ENCODE data around the gene DNAH7. TPM values are rescaled to one million over a fixed set of nuclear protein-coding genes. Genes with fewer than 3 reads are reported as not detected.

The DNAH7 gene
- total and polyA plus RNA-seq, 9 of the 15 experiments (the other 6 are each of a cell fraction or from before 2014, with no cell fraction given) = 0.03 to 0.42 (median 0.18) TPM

DNA sequence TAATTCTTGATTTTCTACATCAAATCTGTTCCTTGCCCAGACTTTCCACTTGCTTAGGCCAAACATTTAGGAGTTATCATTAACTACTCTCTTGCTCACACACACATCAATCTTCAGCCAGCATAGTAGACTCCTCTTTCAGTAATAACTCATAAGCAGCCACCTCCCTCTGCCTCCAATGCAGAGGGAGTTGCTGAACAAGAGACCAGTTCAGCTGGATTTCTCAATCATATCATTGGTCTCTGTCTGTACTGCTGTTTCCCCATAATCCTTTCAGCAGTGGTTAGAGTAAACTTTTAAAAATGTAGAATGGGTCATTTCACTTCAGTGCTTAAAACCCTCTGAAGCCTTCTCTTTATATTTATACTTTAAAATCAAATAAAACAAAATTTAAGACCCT, 298.7 kb downstream of the DNAH7 start:
- Histone ChIP-seq H3K27ac (ENCODE audit: extremely low read depth, low read depth, low read length) (no peak overlapping the region), H3K4me1 (replicated peaks in 1 of 2; ENCODE audit: control insufficient read depth in 2 of 2, insufficient read depth in 2 of 2, low read length in 2 of 2) (no peaks in the 10 kb centered on the region), H3K9me3 (replicated peaks; ENCODE audit: control insufficient read depth, insufficient read depth, low read depth, low read length) (no peaks in the 10 kb centered on the region), H4K20me1 (replicated peaks; ENCODE audit: control insufficient read depth, insufficient read depth, low read length) (no peaks in the 10 kb centered on the region), H3K9me1 (ENCODE audit: control insufficient read depth, insufficient read depth, low read length) (no peaks in the 10 kb centered on the region), H3K9ac (ENCODE audit: insufficient read depth in 1 of 2, low read depth in 2 of 2, low read length in 2 of 2) (no peak overlapping the region), H3K4me2 (ENCODE audit: insufficient read depth, low read length) (no peak overlapping the region), H2AFZ (ENCODE audit: low read depth, low read length) (peak overlapping the region; percentile 51; the same call in 1 of the 2 replicates), H3K36me3 (ENCODE audit: control insufficient read depth, insufficient read depth, low read length) (no peaks in the 10 kb centered on the region), H3K4me3 (no peak overlapping the region), H3K79me2 (ENCODE audit: control insufficient read depth, insufficient read depth, low read length) (no peaks in the 10 kb centered on the region), H3K27me3 (ENCODE audit: control insufficient read depth in 2 of 2, insufficient read depth in 2 of 2, low read length in 2 of 2) (no peaks in the 10 kb centered on the region)
- ChIA-PET CTCF (ENCODE audit: low intra/inter-chr PET ratio) (no interaction called here), POLR2A (no interaction called here)
- TF ChIP-seq NCOA6 (IDR thresholded peaks at IDR 0.05) = no peak
- no peak for TF ChIP-seq ZNF232 (CRISPR knock-in tag; IDR thresholded peaks at IDR 0.05)
- TF ChIP-seq MEIS2 (IDR thresholded peaks at IDR 0.05; ENCODE audit: partially characterized antibody) = no peak
- TF ChIP-seq HNRNPH1 (optimal IDR thresholded peaks at IDR 0.05; ENCODE audit: low read depth, low read length) = no peak
- no peak for TF ChIP-seq SUPT5H (IDR thresholded peaks at IDR 0.05)
- TF ChIP-seq, protein P1, sequence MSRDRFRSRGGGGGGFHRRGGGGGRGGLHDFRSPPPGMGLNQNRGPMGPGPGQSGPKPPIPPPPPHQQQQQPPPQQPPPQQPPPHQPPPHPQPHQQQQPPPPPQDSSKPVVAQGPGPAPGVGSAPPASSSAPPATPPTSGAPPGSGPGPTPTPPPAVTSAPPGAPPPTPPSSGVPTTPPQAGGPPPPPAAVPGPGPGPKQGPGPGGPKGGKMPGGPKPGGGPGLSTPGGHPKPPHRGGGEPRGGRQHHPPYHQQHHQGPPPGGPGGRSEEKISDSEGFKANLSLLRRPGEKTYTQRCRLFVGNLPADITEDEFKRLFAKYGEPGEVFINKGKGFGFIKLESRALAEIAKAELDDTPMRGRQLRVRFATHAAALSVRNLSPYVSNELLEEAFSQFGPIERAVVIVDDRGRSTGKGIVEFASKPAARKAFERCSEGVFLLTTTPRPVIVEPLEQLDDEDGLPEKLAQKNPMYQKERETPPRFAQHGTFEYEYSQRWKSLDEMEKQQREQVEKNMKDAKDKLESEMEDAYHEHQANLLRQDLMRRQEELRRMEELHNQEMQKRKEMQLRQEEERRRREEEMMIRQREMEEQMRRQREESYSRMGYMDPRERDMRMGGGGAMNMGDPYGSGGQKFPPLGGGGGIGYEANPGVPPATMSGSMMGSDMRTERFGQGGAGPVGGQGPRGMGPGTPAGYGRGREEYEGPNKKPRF (IDR thresholded peaks at IDR 0.05; ENCODE audit: low read depth, low read length) = no peak
- TF ChIP-seq, protein P2, sequence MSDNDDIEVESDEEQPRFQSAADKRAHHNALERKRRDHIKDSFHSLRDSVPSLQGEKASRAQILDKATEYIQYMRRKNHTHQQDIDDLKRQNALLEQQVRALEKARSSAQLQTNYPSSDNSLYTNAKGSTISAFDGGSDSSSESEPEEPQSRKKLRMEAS (CRISPR knock-in tag; IDR thresholded peaks at IDR 0.05) = no peak
- TF ChIP-seq ZNF24 (IDR thresholded peaks at IDR 0.05) = no peak
- TF ChIP-seq PURB (CRISPR knock-in tag; IDR thresholded peaks at IDR 0.05; ENCODE audit: low read depth) = no peak
- TF ChIP-seq FOXK1 (CRISPR knock-in tag; IDR thresholded peaks at IDR 0.05; ENCODE audit: borderline replicate concordance) = no peak
- TF ChIP-seq, protein P3, sequence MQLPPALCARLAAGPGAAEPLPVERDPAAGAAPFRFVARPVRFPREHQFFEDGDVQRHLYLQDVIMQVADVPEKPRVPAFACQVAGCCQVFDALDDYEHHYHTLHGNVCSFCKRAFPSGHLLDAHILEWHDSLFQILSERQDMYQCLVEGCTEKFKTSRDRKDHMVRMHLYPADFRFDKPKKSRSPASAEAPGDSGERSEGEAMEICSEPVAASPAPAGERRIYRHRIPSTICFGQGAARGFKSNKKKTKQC (CRISPR knock-in tag; IDR thresholded peaks at IDR 0.05) = no peak
- TF ChIP-seq, protein P4, sequence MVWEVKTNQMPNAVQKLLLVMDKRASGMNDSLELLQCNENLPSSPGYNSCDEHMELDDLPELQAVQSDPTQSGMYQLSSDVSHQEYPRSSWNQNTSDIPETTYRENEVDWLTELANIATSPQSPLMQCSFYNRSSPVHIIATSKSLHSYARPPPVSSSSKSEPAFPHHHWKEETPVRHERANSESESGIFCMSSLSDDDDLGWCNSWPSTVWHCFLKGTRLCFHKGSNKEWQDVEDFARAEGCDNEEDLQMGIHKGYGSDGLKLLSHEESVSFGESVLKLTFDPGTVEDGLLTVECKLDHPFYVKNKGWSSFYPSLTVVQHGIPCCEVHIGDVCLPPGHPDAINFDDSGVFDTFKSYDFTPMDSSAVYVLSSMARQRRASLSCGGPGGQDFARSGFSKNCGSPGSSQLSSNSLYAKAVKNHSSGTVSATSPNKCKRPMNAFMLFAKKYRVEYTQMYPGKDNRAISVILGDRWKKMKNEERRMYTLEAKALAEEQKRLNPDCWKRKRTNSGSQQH (CRISPR knock-in tag; IDR thresholded peaks at IDR 0.05) = no peak
- ATAC-seq (no peak), DNase-seq (ENCODE audit: extremely low read depth in 1 of 4, low spot score in 3 of 4) (no peak), FAIRE-seq (no peak)
- in situ Hi-C loops (cut with MboI) (no loop called here), intact Hi-C loops (cut with micrococcal nuclease) (no loop called here)
- no TSS peak for BruUV-seq (replicated peaks)

All from K562 (cell line).